Breast epithelium (tissue), 4 donors: Measurements from ENCODE around the gene PLEKHG7. TPM values are rescaled to one million over a fixed set of nuclear protein-coding genes. Genes with fewer than 3 reads are reported as not detected.
"Not testable (repeated sequence)": the region's sequence is repeated elsewhere in the genome, so short reads cannot be mapped to it uniquely, and the experiment has no call there.

Source experiments
- DNase-seq, 2 donors: peaks; one replicate each; pipeline ENCODE4 v3.0.0-alpha.2; 2019; ENCODE audit warnings: low spot score in 2 of 2
- H3K27ac ChIP-seq, 2 donors: fragments of 200-600 bp; sonication (generic) in 1 of 2; one replicate each; pipeline ENCODE4 v1.5.1; 2016 to 2019; ENCODE audit warnings: mild to moderate bottlenecking in 1 of 2
- H3K27me3 ChIP-seq, 2 donors: fragments of 200-600 bp; sonication (generic) in 1 of 2; one replicate each; pipeline versions ENCODE4 v1.5.1 to v1.6.0; 2017 to 2019; ENCODE audit warnings: control low read depth in 1 of 2, mild to moderate bottlenecking in 1 of 2
- H3K36me3 ChIP-seq: fragments of 200-600 bp; one replicate; pipeline ENCODE4 v1.5.1; 2019
- H3K4me1 ChIP-seq, 2 donors: fragments of 200-600 bp; sonication (generic); one replicate each; pipeline ENCODE4 v1.5.1; 2016 to 2019; ENCODE audit warnings: control low read depth in 1 of 2
- H3K4me3 ChIP-seq, 3 donors: fragments of 200-600 bp; sonication (generic); 1 replicate in 2 of 3; 2 replicates in 1 of 3; pipeline ENCODE4 v1.5.1; 2016 to 2019; ENCODE audit warnings: mild to moderate bottlenecking in 3 of 3, moderate library complexity in 2 of 3
- H3K9me3 ChIP-seq, 2 donors: fragments of 200-600 bp; sonication (generic) in 1 of 2; one replicate each; pipeline ENCODE4 v1.5.1; 2016 to 2019; ENCODE audit warnings: control low read depth in 1 of 2
- POLR2A ChIP-seq: fragments of 450-650 bp; IDR thresholded peaks from one replicate; pipeline ENCODE4 v1.6.1; 2016; ENCODE audit warnings: antibody characterized with exemption, mild to moderate bottlenecking, moderate library complexity
- POLR2AphosphoS5 ChIP-seq, 3 donors: sonication (generic); formaldehyde crosslinking; IDR thresholded peaks; one replicate each; pipeline ENCODE4 v1.6.1; 2017; ENCODE audit warnings: antibody characterized with exemption in 3 of 3
- intact Hi-C: fragments of 100-400 bp; cut with DNase I; formaldehyde crosslinking; loops from one replicate; pipeline ENCODE4 v1.15.1; 2023; ENCODE audit warnings: low total_unique reads
- total RNA-seq, 3 donors: library from RNA; depleted of rRNA; stranded (reverse); fragments of >200 nt; gene quantifications; one replicate each; pipeline ENCODE4 v1.1.0, GENCODE V29; 2016
- TF ChIP-seq, protein P1 (sequence below), 3 donors: fragments of 450-650 bp; IDR thresholded peaks; one replicate each; pipeline ENCODE4 v1.5.1; 2016 to 2017; ENCODE audit warnings: antibody characterized with exemption in 3 of 3, mild to moderate bottlenecking in 3 of 3, moderate library complexity in 3 of 3

Gene PLEKHG7
- total RNA-seq, 3 donors from 2014 or later: 0.15 to 0.33 TPM; not detected in 1

DNA sequence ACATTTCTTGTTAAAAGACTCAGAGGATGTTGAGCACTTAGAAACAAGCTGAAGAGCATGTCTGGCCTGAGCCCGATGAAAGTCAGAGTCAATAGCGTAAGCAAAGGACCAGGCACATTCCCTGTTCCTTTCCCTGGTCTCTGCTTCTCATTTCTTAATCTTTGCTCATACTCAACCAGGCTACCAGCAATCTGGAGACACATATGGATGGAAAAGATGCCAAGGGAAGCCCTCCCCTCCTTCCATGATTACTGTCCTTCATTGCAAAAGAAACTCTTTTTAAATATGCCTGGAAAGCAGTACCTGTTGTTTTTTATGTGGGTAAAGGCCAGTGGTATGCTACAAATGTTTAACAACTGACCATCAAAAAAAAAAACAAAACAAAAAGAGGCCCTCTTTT is 44.2 kb upstream of the PLEKHG7 start:
- TF ChIP-seq, protein P1, sequence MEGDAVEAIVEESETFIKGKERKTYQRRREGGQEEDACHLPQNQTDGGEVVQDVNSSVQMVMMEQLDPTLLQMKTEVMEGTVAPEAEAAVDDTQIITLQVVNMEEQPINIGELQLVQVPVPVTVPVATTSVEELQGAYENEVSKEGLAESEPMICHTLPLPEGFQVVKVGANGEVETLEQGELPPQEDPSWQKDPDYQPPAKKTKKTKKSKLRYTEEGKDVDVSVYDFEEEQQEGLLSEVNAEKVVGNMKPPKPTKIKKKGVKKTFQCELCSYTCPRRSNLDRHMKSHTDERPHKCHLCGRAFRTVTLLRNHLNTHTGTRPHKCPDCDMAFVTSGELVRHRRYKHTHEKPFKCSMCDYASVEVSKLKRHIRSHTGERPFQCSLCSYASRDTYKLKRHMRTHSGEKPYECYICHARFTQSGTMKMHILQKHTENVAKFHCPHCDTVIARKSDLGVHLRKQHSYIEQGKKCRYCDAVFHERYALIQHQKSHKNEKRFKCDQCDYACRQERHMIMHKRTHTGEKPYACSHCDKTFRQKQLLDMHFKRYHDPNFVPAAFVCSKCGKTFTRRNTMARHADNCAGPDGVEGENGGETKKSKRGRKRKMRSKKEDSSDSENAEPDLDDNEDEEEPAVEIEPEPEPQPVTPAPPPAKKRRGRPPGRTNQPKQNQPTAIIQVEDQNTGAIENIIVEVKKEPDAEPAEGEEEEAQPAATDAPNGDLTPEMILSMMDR (IDR thresholded peaks at IDR 0.05): no peak
- TF ChIP-seq POLR2A: no peak
- intact Hi-C loops: loop anchor here (5.0 kb wide), 1 partner anchor 294 kb away; no protein-coding TSS in a partner anchor

DNA sequence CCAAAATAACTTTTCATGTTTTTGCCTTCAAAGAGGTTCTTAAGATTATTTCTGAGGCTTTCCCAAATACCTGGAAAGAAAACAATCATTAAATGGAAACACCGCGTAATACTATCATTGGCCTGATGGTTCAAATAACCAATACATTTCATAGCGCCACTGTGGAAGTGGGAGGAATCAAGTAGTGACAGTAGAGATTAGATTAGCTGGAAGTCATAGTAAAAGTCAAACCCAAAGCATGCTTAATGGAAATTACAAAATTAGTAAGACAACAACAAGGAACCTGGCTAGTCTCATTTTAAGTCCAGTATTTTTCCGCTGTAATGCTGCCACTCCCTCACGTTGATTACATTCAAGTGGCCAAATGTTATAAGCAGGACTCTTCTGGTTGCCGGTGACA is 41.5 kb upstream of the PLEKHG7 start:
- Histone ChIP-seq H3K4me1 (no peaks in the 10 kb centered on the region), H3K27ac (no peak overlapping the region), H3K9me3 (no peaks in the 10 kb centered on the region), H3K36me3 (no peaks in the 10 kb centered on the region), H3K4me3 (no peak overlapping the region), H3K27me3 (no peaks in the 10 kb centered on the region)
- no peak for DNase-seq
- no peak for TF ChIP-seq POLR2A
- TF ChIP-seq POLR2AphosphoS5 (IDR thresholded peaks at IDR 0.05): no peak
- TF ChIP-seq, protein P1 (IDR thresholded peaks at IDR 0.05): no peak
- intact Hi-C loops: no loop called here

More for the DNA sequence above, 44.2 kb upstream of the PLEKHG7 start:
- Histone ChIP-seq H3K4me3 (no peak overlapping the region), H3K27me3 (no peaks in the 10 kb centered on the region), H3K36me3 (no peaks in the 10 kb centered on the region), H3K4me1 (no peaks in the 10 kb centered on the region), H3K27ac (no peak overlapping the region), H3K9me3 (no peaks in the 10 kb centered on the region)
- DNase-seq: no peak

DNA sequence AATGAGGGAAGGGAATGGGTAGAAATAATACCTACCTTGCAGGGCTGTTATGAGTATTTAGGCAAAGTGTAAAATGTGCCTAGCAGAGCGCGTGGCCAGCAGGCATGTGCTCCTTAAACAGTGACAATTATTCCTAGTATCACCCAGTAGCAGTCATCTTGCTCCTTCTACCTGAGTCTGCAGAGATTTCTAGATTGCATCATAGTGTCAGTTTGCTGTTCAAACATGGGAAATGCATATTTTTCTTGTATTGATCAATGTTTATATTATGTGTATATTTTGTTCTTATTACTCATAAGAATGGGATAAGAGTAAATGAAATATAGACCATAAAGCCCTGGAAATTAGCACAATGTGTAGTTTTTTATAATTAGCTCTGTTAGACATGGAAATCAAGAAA is 37.3 kb upstream of the PLEKHG7 start:
- intact Hi-C loops: no loop called here
- TF ChIP-seq POLR2A (no peak), POLR2AphosphoS5 (IDR thresholded peaks at IDR 0.05) (no peak)
- TF ChIP-seq, protein P1 (IDR thresholded peaks at IDR 0.05): no peak
- no peak for DNase-seq

DNA sequence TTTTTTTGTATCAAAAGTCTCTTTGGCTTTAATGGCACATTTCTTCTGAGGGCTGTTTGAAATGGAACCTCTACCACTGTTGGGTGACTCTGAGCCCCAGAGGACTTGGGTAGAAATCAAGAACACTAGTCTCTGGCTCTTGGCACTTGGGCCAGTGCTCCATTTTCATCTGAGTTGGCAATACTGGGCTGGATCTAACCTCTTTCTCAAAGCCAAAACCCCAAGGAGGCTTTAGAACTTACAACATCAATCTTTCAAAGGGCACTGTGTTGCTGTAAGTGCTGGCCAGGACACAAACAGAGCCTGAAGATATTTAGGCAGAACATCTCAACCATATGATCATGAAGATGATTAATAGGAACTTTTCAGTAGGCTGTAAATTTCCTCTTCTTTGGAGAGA is 34.0 kb upstream of the PLEKHG7 start:
- H3K9me3 ChIP-seq: no peaks in the 10 kb centered on the region
- no peak for TF ChIP-seq POLR2A
- TF ChIP-seq, protein P1 (IDR thresholded peaks at IDR 0.05): no peak
- TF ChIP-seq POLR2AphosphoS5 (IDR thresholded peaks at IDR 0.05): no peak
- no peak overlapping the region for H3K27ac ChIP-seq
- no peak overlapping the region for H3K4me3 ChIP-seq
- no peaks in the 10 kb centered on the region for H3K4me1 ChIP-seq
- intact Hi-C loops: no loop called here
- DNase-seq: no peak
- no peaks in the 10 kb centered on the region for H3K36me3 ChIP-seq
- H3K27me3 ChIP-seq: no peaks in the 10 kb centered on the region

More for the DNA sequence above, 37.3 kb upstream of the PLEKHG7 start:
- Histone ChIP-seq H3K9me3 (no peaks in the 10 kb centered on the region), H3K27me3 (no peaks in the 10 kb centered on the region), H3K4me1 (no peaks in the 10 kb centered on the region), H3K4me3 (no peak overlapping the region), H3K27ac (no peak overlapping the region), H3K36me3 (no peaks in the 10 kb centered on the region)

DNA sequence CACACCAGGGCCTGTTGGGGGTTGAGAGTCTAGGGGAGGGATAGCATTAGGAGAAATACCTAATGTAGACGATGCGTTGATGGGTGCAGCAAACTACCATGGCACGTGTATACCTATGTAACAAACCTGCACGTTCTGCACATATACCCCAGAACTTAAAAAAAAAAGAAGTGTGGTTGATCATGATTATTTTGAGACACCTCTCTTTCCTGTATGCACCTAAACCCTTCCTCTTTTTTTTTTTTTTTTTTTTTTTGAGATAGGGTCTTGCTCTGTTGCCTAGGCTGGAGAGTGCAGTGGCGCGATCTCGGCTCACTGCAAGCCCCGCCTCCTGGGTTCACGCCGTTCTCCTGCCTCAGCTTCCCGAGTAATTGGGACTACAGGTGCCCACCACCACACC is 31.3 kb upstream of the PLEKHG7 start:
- DNase-seq, H3K4me3 ChIP-seq, H3K27me3 ChIP-seq, H3K4me1 ChIP-seq, intact Hi-C loops, H3K36me3 ChIP-seq, H3K9me3 ChIP-seq, H3K27ac ChIP-seq: not testable (repeated sequence)

DNA sequence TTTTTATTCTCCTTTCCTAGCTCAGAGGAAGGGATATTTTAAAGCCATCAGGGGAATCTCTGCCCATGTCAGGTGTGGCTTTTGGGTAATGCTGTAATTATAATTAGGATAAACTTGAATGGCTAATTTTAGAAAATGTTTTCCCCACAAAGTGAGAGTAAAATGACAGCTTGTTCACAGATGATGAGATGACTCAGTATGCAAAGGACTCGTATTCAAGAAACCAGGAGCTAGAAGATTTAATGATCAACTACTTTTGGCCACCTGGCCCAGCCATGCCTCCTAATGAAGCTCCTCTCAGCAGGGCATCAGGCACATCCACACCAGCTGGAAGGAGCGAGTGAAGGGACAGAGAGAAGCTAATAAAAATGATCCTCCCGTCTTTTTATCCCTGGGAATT is 29.0 kb upstream of the PLEKHG7 start:
- Histone ChIP-seq H3K4me1 (no peaks in the 10 kb centered on the region), H3K27me3 (no peaks in the 10 kb centered on the region), H3K36me3 (no peaks in the 10 kb centered on the region), H3K27ac (no peak overlapping the region), H3K9me3 (no peaks in the 10 kb centered on the region), H3K4me3 (no peak overlapping the region)
- no peak for TF ChIP-seq POLR2AphosphoS5 (IDR thresholded peaks at IDR 0.05)
- TF ChIP-seq, protein P1 (IDR thresholded peaks at IDR 0.05): no peak
- no peak for TF ChIP-seq POLR2A
- no peak for DNase-seq
- intact Hi-C loops: no loop called here
